Thoracic aorta (tissue), 2 donors: ENCODE data around the gene DNAL1. TPM values are rescaled to one million over a fixed set of nuclear protein-coding genes. Genes with fewer than 3 reads are reported as not detected.

Experiments used
- ATAC-seq: fragments of 150-250 bp; one replicate; pipeline ENCODE4 v1.8.0; 2017; ENCODE audit warnings: low read depth; ENCODE audit not compliant: insufficient number of reproducible peaks, low FRiP score
- DNase-seq: peaks from one replicate; pipeline ENCODE4 v3.0.0-alpha.2; 2020; ENCODE audit warnings: low spot score
- H3K27ac ChIP-seq, 2 donors: fragments of 200-600 bp; sonication (generic); 1 replicate in 1 of 2; 2 replicates in 1 of 2; pipeline ENCODE4 v1.5.1; 2016; ENCODE audit warnings: mild to moderate bottlenecking in 2 of 2, moderate library complexity in 2 of 2
- H3K27me3 ChIP-seq: fragments of 200-600 bp; sonication (generic); replicated peaks from 2 replicates; pipeline ENCODE4 v1.6.0; 2016; ENCODE audit warnings: mild to moderate bottlenecking; ENCODE audit not compliant: insufficient read depth
- H3K36me3 ChIP-seq: fragments of 200-600 bp; sonication (generic); one replicate; pipeline ENCODE4 v1.5.1; 2016
- H3K4me1 ChIP-seq, 2 donors: fragments of 200-600 bp; sonication (generic); 1 replicate in 1 of 2; 2 replicates in 1 of 2; pipeline versions ENCODE4 v1.5.1 to v1.6.0; 2016; ENCODE audit warnings: low read depth in 2 of 2, mild to moderate bottlenecking in 1 of 2; ENCODE audit not compliant: control insufficient read depth in 1 of 2
- H3K4me3 ChIP-seq: fragments of 200-600 bp; sonication (generic); 2 replicates; pipeline ENCODE4 v1.5.1; 2016; ENCODE audit warnings: mild to moderate bottlenecking
- H3K9me3 ChIP-seq: fragments of 200-600 bp; sonication (generic); 2 replicates; pipeline ENCODE4 v1.5.1; 2016
- total RNA-seq, 2 donors: library from RNA; depleted of rRNA; stranded (reverse); fragments of >200 nt; gene quantifications; one replicate each; pipeline versions ENCODE4 v1.1.0 to v1.2.3, GENCODE V29; 2016
- TF ChIP-seq, protein P1 (sequence below): fragments of 200-600 bp; sonication (generic); IDR thresholded peaks from one replicate; pipeline ENCODE4 v1.5.1; 2019; ENCODE audit warnings: antibody characterized with exemption

Gene DNAL1
- total RNA-seq, 2 donors from 2014 or later: 13.0 to 20.7 TPM

DNA sequence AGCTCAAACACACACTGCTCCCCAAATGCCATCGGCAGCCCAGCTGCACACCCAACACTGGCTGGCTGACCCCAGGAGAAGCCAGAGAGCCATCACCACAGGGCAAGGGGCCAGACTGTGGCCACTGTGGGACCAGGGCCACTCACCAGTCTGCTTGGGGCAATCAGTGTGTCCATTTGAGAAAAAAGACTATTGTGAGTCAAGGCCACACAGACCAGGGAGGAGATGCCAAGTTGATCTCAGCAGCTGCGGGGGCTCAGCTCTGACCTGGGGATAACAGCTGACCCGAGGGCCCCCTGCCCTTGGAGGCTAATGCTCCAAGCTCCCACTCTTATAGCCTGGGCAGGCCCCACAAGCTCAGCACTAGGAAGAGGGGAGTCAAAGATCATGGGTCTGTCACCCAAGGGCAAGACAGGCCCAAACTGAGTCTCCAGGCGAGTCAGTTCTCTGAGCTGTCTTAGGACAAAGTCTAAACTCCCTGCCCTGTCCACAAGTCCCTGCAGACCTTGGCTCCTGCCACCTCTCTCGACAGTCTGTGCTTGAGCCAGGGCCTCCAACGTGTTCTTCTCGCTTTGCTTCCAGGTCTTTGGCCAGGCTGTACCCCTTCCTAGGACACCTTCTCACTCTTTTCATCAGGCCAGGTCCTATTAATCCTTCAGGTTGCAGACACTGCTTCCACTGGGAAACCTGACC, 99.5 kb downstream of the DNAL1 start:
- DNase-seq (no peak), ATAC-seq (no peak)
- peaks cover 80 to 100% of the 10 kb centered on the region in 2 donors for H3K4me1 ChIP-seq
- no peaks in the 10 kb centered on the region for H3K27me3 ChIP-seq
- TF ChIP-seq, protein P1, sequence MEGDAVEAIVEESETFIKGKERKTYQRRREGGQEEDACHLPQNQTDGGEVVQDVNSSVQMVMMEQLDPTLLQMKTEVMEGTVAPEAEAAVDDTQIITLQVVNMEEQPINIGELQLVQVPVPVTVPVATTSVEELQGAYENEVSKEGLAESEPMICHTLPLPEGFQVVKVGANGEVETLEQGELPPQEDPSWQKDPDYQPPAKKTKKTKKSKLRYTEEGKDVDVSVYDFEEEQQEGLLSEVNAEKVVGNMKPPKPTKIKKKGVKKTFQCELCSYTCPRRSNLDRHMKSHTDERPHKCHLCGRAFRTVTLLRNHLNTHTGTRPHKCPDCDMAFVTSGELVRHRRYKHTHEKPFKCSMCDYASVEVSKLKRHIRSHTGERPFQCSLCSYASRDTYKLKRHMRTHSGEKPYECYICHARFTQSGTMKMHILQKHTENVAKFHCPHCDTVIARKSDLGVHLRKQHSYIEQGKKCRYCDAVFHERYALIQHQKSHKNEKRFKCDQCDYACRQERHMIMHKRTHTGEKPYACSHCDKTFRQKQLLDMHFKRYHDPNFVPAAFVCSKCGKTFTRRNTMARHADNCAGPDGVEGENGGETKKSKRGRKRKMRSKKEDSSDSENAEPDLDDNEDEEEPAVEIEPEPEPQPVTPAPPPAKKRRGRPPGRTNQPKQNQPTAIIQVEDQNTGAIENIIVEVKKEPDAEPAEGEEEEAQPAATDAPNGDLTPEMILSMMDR: no peak
- no peak overlapping the region for H3K4me3 ChIP-seq
- H3K27ac ChIP-seq: peak overlapping the region; percentile 7 to 73
- H3K9me3 ChIP-seq: no peaks in the 10 kb centered on the region
- H3K36me3 ChIP-seq: no peaks in the 10 kb centered on the region

DNA sequence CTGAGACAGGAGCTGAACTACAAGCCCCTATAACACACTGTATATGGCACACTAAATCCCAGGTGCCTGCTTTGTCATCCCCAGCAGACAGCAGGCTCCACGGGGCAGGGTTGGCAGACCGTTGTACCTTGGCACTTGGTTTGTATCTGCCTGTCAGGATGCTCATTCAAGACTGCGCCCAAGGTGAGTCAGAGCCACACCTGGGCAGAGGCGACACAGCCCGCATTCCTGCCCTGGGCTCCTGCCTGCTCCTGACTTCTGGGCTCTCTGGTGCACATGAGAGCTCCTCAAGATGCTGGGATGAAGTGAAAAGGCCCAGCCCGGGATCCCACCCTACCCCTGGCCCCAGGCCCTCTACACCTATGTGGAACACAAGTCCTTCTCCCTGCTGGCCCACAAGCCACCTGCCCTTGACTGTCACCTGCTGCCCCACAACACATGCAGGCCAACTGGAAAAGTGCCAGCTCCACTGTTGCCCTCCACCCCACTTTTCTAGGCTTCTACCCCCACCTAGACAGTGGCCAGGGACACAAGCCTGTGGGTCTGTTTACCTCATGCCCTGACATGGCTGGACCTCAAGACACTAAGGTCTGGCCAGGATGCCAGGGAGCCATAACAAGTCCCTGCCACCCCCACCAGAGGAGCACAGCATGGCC, 100.2 kb downstream of the DNAL1 start:
- no peak for DNase-seq
- no peak for ATAC-seq
- Histone ChIP-seq H3K4me1 (peaks cover 79 to 99% of the 10 kb centered on the region in 2 donors), H3K27me3 (no peaks in the 10 kb centered on the region), H3K36me3 (no peaks in the 10 kb centered on the region), H3K9me3 (no peaks in the 10 kb centered on the region), H3K4me3 (no peak overlapping the region), H3K27ac (peak overlapping the region; percentile 7 to 73)
- TF ChIP-seq, protein P1: no peak

DNA sequence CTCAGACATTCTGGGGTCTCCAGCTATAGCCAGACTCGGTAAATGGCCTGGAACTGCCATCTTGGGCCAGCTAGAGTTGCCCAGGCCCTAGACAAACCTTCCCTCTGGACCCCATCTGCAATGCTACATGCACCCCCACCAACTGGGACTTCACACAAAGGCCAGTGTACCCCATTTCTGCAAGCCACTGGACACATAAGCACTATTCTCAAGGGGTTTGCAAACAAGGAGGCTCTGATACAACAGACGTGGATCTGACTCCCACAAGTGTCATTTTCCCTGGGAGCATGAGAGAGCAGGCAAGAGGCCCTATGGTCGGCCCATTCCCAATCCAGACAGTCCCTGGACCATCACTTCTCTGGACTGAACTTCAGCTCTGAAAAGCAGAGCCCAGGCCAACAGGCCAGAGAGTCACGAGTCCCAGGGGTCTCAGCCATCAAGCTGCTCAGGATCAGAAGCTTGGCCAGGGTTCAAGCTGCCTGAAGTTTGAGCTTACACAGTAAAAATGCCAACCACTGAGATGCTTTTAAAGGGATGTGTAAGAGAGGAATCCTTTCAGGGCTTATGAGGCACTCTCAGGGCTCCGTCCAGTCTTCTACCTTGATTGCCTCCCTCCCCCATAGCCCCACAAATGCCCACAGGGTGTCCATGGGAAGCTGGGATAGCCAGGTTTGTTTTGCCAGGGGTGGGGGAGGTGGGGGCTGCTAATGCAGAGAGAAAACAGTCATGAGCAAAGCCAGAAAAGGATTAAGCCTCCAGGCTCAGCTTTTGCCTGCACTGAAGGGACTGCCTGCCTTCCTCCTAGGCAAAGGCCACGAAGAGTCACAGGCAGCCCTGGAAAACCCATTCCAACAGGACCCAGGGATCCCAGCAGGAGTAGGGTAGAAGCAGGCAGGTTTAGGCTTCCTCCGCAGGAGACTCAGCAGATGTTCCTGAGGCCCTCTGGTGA, 101.1 kb downstream of the DNAL1 start:
- ATAC-seq (no peak), DNase-seq (no peak)
- Histone ChIP-seq H3K27me3 (no peaks in the 10 kb centered on the region), H3K9me3 (no peaks in the 10 kb centered on the region), H3K27ac (peak overlapping the region; percentile 49 to 73), H3K4me1 (peaks cover 79 to 99% of the 10 kb centered on the region in 2 donors), H3K4me3 (peak overlapping the region; percentile 9), H3K36me3 (no peaks in the 10 kb centered on the region)
- TF ChIP-seq, protein P1: no peak

DNA sequence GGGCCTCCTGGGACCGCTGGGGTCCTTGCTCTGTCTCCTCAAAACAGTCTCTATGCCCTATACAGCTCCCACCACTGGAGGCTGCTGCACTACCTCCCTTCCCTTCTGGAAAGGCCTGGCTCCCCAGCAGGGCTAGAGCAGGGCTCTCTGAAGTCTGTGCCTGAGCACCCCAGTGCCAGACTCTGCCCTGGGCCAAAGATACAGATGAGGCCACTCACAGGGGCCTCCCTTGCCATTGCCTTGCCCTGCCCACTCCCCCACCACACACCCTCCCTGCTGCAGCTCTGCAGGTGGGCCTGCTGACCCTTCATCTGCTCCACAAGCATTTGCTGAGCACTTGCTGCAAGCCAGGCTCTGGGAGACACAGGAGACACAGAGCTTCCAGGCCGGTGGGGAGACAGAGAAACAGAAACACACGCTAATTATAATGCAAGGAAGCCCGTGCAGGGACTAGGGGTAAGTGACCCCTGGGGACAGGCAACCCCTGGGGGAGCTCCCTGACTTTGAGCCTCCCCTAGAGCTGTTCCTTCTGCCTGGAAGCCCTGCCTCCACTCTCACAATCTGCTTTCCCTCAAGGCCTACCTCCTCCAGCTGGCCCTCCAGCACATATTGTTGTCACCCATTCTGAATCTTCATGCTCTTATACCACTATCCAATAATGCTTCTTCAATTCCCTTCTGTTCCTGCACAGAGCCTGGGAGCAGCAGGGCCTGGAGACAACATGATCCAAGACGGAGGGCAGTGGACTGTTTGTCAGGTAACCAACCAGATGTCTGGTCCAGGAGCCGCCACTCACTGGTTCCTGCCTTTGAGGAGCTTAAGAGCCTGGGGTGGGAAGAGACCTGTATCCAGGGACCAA, 102.0 kb downstream of the DNAL1 start:
- H3K27ac ChIP-seq: peak overlapping the region; percentile 49 to 73
- no peaks in the 10 kb centered on the region for H3K27me3 ChIP-seq
- no peaks in the 10 kb centered on the region for H3K36me3 ChIP-seq
- TF ChIP-seq, protein P1: no peak
- ATAC-seq: no peak
- H3K9me3 ChIP-seq: no peaks in the 10 kb centered on the region
- peaks cover 82 to 99% of the 10 kb centered on the region in 2 donors for H3K4me1 ChIP-seq
- peak overlapping the region; percentile 9 for H3K4me3 ChIP-seq
- no peak for DNase-seq
